Smooth muscle cell (in vitro differentiated cells): ENCODE data around the gene MAP2K2. TPM values are rescaled to one million over a fixed set of nuclear protein-coding genes. Genes with fewer than 3 reads are reported as not detected.

Source experiments
- DNase-seq: peaks from one replicate; lab custom pipeline; 2025; ENCODE audit not compliant: unreplicated experiment; lab: John Stamatoyannopoulos, UW
- H2AFZ ChIP-seq: fragments of 200-600 bp; sonication (generic); 2 replicates; pipeline ENCODE4 v1.6.0; 2016; ENCODE audit warnings: antibody characterized with exemption, low read depth, mild to moderate bottlenecking
- H3F3A ChIP-seq: fragments of 200-600 bp; sonication (generic); 2 replicates; pipeline ENCODE4 v1.6.0; 2017; ENCODE audit warnings: antibody characterized with exemption, low read depth
- H3K27ac ChIP-seq: fragments of 200-600 bp; sonication (generic); 2 replicates; pipeline ENCODE4 v1.5.1; 2016; ENCODE audit warnings: low read depth, mild to moderate bottlenecking
- H3K27me3 ChIP-seq: fragments of 200-600 bp; sonication (generic); 2 replicates; pipeline ENCODE4 v1.6.1; 2016; ENCODE audit warnings: low read depth, mild to moderate bottlenecking
- H3K36me3 ChIP-seq: fragments of 200-600 bp; sonication (generic); 2 replicates; pipeline ENCODE4 v1.5.1; 2016; ENCODE audit warnings: low read depth
- H3K4me1 ChIP-seq: fragments of 200-600 bp; sonication (generic); 2 replicates; pipeline ENCODE4 v1.5.1; 2016; ENCODE audit warnings: low read depth
- H3K4me2 ChIP-seq: fragments of 200-600 bp; sonication (generic); 2 replicates; pipeline ENCODE4 v1.6.0; 2016; ENCODE audit warnings: mild to moderate bottlenecking
- H3K4me3 ChIP-seq: fragments of 200-600 bp; sonication (generic); 2 replicates; pipeline ENCODE4 v1.5.1; 2016; ENCODE audit warnings: mild to moderate bottlenecking
- H3K79me2 ChIP-seq: fragments of 200-600 bp; sonication (generic); 2 replicates; pipeline ENCODE4 v1.6.0; 2016; ENCODE audit warnings: low read depth, mild to moderate bottlenecking
- H3K9ac ChIP-seq: fragments of 200-600 bp; sonication (generic); 2 replicates; pipeline ENCODE4 v1.6.0; 2016; ENCODE audit warnings: low read depth
- H3K9me3 ChIP-seq: fragments of 200-600 bp; sonication (generic); replicated peaks from 2 replicates; pipeline ENCODE4 v1.5.1; 2016; ENCODE audit warnings: low read depth
- H4K20me1 ChIP-seq: fragments of 200-600 bp; sonication (generic); 2 replicates; pipeline ENCODE4 v1.6.0; 2016; ENCODE audit warnings: low read depth
- WGBS: methylation state at CpG from one replicate; pipeline ENCODE4 v1.1.7; 2016; ENCODE audit warnings: low lambda C conversion rate; 5-methylcytosine and 5-hydroxymethylcytosine counted together
- polyA plus RNA-seq: library from polyadenylated mRNA; unstranded; fragments of >200 nt; fragmentation: Nextera tagmentation; extraction: Ambion mirVana; gene quantifications from 2 replicates; pipeline ENCODE4 v1.2.1, GENCODE V29; 2016
- total RNA-seq: library from RNA; depleted of rRNA; stranded (reverse); fragments of >200 nt; gene quantifications from 2 replicates; pipeline ENCODE4 v1.2.3, GENCODE V29; 2014
- TF ChIP-seq, protein P1 (sequence below): fragments of 200-600 bp; sonication (generic); IDR thresholded peaks from 2 replicates; pipeline ENCODE4 v1.5.1; 2017; ENCODE audit warnings: borderline replicate concordance, mild to moderate bottlenecking, antibody characterized with exemption; ENCODE audit not compliant: insufficient read depth, poor library complexity, severe bottlenecking

MAP2K2 gene
- total and polyA plus RNA-seq, 2 experiments from 2014 or later: 79.1 to 193 TPM

DNA sequence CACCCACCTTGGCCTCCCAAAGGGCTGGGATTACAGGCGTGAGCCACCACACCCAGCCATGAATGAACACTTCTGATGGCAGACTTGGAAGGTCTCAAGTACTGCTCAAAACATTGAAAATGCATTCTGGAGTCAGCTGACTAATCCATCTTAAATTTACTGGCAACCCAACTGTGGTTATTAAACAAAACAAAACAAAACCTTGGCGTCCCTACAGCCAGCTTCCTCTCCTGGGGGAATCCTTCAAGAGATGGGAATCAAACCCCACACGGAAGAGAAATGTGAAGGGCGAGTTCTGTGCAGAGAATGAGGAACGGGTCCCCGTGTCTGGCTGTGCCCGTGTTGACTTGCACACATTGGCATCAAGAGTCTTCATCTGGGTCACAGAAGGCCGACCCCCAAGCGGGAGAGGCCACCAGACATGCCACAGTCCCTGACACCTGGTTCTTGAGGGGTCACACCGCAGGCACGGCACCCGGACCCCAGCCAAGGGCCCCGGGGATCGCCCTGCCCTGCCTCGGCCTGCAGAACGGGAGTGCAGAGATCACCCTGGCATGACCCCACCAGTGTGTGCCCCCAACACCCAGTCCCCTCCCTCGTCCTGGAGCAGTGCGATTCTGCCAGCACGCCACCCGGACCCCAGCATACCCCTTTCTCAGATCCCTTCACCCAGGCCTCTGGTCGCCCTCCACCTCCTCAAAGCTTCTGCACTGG, 3.2 kb downstream of the MAP2K2 start:
- H3K4me3 ChIP-seq: no peak overlapping the region
- no peak overlapping the region for H3K27ac ChIP-seq
- H2AFZ ChIP-seq: no peak overlapping the region
- no peaks in the 10 kb centered on the region for H3K27me3 ChIP-seq
- no peaks in the 10 kb centered on the region for H3K9me3 ChIP-seq
- H3K36me3 ChIP-seq: no peaks in the 10 kb centered on the region
- no peaks in the 10 kb centered on the region for H3F3A ChIP-seq
- H3K4me1 ChIP-seq: peaks cover 6% of the 10 kb centered on the region
- no peak overlapping the region for H3K9ac ChIP-seq
- TF ChIP-seq, protein P1, sequence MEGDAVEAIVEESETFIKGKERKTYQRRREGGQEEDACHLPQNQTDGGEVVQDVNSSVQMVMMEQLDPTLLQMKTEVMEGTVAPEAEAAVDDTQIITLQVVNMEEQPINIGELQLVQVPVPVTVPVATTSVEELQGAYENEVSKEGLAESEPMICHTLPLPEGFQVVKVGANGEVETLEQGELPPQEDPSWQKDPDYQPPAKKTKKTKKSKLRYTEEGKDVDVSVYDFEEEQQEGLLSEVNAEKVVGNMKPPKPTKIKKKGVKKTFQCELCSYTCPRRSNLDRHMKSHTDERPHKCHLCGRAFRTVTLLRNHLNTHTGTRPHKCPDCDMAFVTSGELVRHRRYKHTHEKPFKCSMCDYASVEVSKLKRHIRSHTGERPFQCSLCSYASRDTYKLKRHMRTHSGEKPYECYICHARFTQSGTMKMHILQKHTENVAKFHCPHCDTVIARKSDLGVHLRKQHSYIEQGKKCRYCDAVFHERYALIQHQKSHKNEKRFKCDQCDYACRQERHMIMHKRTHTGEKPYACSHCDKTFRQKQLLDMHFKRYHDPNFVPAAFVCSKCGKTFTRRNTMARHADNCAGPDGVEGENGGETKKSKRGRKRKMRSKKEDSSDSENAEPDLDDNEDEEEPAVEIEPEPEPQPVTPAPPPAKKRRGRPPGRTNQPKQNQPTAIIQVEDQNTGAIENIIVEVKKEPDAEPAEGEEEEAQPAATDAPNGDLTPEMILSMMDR: no peak
- H3K79me2 ChIP-seq: peaks cover 33% of the 10 kb centered on the region
- H3K4me2 ChIP-seq: no peak overlapping the region
- no peak for DNase-seq
- WGBS: 96% methylated on average over 21 of the region's 21 CpGs
- peaks cover 58% of the 10 kb centered on the region for H4K20me1 ChIP-seq

DNA sequence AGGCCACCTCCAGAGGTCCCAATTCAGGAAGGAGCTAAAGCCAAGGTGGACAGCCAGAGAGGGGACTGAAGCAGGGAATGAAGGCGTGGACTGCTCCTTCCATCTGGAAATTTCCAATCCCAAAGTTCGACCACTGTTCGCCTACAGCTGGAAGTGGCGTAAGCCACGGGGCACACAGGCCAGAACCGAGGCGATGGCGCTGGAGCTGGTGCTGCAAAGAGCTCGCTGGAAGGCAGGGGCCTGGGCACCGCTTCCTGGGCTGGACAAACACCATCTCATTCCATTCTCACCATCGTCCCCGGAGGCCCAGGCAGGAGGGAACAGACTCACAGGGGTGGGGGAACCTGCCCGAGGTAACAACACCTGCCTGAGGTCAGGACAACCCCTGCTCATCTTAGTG, 4.2 kb downstream of the MAP2K2 start:
- Histone ChIP-seq H4K20me1 (peaks cover 67% of the 10 kb centered on the region), H3F3A (no peaks in the 10 kb centered on the region), H3K36me3 (no peaks in the 10 kb centered on the region), H3K9me3 (no peaks in the 10 kb centered on the region), H3K4me2 (no peak overlapping the region), H3K27ac (no peak overlapping the region), H3K79me2 (peaks cover 33% of the 10 kb centered on the region), H2AFZ (no peak overlapping the region), H3K9ac (no peak overlapping the region), H3K27me3 (no peaks in the 10 kb centered on the region), H3K4me1 (peaks cover 6% of the 10 kb centered on the region), H3K4me3 (no peak overlapping the region)
- DNase-seq: no peak
- 92% methylated on average over 13 of the region's 13 CpGs for WGBS
- TF ChIP-seq, protein P1: no peak

DNA sequence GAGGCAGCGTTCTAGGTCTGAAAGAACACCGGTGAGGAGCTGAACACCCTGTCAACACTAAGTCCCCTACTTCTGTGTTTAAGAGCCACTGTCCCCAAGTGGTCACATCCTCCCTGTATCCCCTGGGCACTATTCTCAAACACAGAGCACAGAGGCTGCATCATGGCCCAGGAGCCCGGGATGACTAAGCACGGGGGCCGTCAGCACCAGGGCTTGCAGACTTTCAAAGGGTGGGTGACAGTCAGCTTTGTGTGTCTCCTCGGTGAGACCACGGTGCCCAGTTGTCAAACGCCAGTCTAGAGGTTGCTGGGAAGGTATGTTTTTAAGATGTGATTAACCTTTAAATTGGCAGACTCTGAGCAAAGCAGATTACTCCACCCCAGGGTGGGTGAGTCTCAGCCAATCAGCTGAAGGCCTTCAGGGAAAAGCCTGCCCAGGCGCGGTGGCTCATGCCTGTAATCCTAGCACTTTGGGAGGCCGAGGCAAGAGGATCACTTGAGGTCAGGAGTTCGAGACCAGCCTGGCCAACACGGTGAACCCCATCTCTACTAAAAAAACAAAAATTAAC, 8.0 kb downstream of the MAP2K2 start:
- TF ChIP-seq, protein P1: no peak
- no peak overlapping the region for H3K27ac ChIP-seq
- H3K4me3 ChIP-seq: no peak overlapping the region
- H3K79me2 ChIP-seq: peaks cover 18% of the 10 kb centered on the region
- no peak for DNase-seq
- no peak overlapping the region for H3K4me2 ChIP-seq
- H4K20me1 ChIP-seq: peaks cover 76% of the 10 kb centered on the region
- no peak overlapping the region for H2AFZ ChIP-seq
- H3K36me3 ChIP-seq: no peaks in the 10 kb centered on the region
- no peaks in the 10 kb centered on the region for H3F3A ChIP-seq
- no peaks in the 10 kb centered on the region for H3K27me3 ChIP-seq
- H3K4me1 ChIP-seq: no peaks in the 10 kb centered on the region
- no peak overlapping the region for H3K9ac ChIP-seq
- no peaks in the 10 kb centered on the region for H3K9me3 ChIP-seq
- 90% methylated on average over 13 of the region's 13 CpGs for WGBS
